Left ventricle myocardium inferior (tissue), 1 donor: Measurements from ENCODE around the gene CYP19A1. TPM values are rescaled to one million over a fixed set of nuclear protein-coding genes. Genes with fewer than 3 reads are reported as not detected.

Experiments used
- DNase-seq: peaks from one replicate; pipeline ENCODE4 v3.0.0-alpha.2; 2020
- H3K27ac ChIP-seq: fragments of 200-600 bp; replicated peaks from 2 replicates; pipeline ENCODE4 v1.8.0; 2021
- H3K27me3 ChIP-seq: fragments of 200-600 bp; 2 replicates; pipeline ENCODE4 v1.8.0; 2021; ENCODE audit warnings: low read depth
- H3K36me3 ChIP-seq: fragments of 200-600 bp; 2 replicates; pipeline ENCODE4 v1.8.0; 2021
- H3K4me1 ChIP-seq: fragments of 200-600 bp; 2 replicates; pipeline ENCODE4 v1.8.0; 2021
- H3K4me3 ChIP-seq: fragments of 200-600 bp; 2 replicates; pipeline ENCODE4 v1.8.0; 2021; ENCODE audit warnings: mild to moderate bottlenecking, moderate library complexity
- H3K9me3 ChIP-seq: fragments of 200-600 bp; replicated peaks from 2 replicates; pipeline ENCODE4 v1.8.0; 2021
- CTCF ChIP-seq: fragments of 200-600 bp; IDR thresholded peaks from 2 replicates; pipeline ENCODE4 v1.8.0; 2021; ENCODE audit warnings: antibody characterized with exemption, mild to moderate bottlenecking, borderline replicate concordance
- intact Hi-C: fragments of 100-400 bp; cut with micrococcal nuclease; formaldehyde crosslinking; loops from one replicate; pipeline ENCODE4 v1.11.0; 2022
- total RNA-seq: library from RNA; stranded (reverse); fragmentation: NEBNext Ultra II Directional; extraction: Animal tissue kit (Norgen Biotek cat#: 25700); gene quantifications from one replicate; pipeline ENCODE4 v1.2.1, GENCODE V29; 2021
- donor health status: DM: no; HTN: yes; CAD: no; lungs with severe emphysema.

CYP19A1 gene
- total RNA-seq, 1 donor from 2014 or later: 0.60 TPM

DNA sequence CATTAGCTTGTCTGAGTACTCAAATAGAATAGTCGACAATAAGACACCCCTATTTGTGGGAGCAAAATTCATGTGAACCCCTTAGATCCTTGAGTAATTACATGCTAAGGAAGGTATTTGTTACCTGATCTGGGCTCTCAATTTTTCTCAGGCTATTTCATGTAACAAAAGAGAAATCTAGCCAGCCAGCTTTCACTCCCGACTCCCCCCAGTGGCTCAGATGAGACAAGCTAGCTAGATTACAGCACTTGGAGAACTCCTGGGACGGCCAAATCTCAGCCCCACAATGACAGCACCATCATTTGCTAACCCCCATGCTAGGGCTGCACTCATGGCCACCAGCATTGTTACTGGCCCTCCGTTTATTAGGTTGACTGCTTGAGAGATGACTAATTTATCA lies 44.4 kb upstream of the CYP19A1 start:
- Histone ChIP-seq H3K27ac (no peak overlapping the region), H3K9me3 (no peaks in the 10 kb centered on the region), H3K4me3 (no peak overlapping the region), H3K4me1 (peaks cover 14% of the 10 kb centered on the region), H3K36me3 (no peaks in the 10 kb centered on the region), H3K27me3 (peaks cover 13% of the 10 kb centered on the region)
- DNase-seq: no peak
- intact Hi-C loops: loop anchor here (10.0 kb wide), 1 partner anchor 218 kb away; no protein-coding TSS in a partner anchor
- peak; percentile 54 for TF ChIP-seq CTCF

- Histone ChIP-seq H3K4me1 (peaks cover 14% of the 10 kb centered on the region), H3K36me3 (no peaks in the 10 kb centered on the region), H3K4me3 (peak overlapping the region; percentile 25), H3K9me3 (no peaks in the 10 kb centered on the region), H3K27ac (no peak overlapping the region), H3K27me3 (peaks cover 13% of the 10 kb centered on the region)
- intact Hi-C loops: loop anchor here (2.0 to 10.0 kb wide), 2 partner anchors 100 to 216 kb away; no protein-coding TSS in a partner anchor
- TF ChIP-seq CTCF: peak; percentile 96
- DNase-seq: no peak
These were observed 42.8 kb upstream of the CYP19A1 start for GRCh38 chr15:51380999-51381806.

GRCh38 chr15:51379390-51379789 lies 41.0 kb upstream of the CYP19A1 start:
- no peak for TF ChIP-seq CTCF
- intact Hi-C loops: loop anchor here (10.0 kb wide), 1 partner anchor 145 kb away; no protein-coding TSS in a partner anchor
- no peak overlapping the region for H3K27ac ChIP-seq

DNA sequence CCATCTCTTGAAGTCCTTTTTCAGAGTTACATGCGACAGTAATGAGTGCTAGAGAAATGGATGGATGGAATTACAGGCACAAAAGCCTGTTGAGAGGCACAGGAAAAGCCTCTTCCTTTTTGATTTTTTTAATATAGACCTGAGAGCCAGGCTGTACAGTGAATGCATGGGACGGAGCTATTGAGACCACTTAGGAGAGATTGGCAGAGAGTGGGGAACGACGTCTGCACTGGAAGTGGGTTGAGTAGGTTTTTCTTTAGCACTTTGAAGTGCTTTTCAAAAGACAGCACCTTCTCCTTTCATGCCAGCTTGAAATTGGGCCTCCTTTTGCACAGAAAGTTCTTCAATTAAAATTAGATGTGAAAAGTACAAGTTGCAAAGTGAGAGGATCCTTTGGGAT lies 40.0 kb upstream of the CYP19A1 start:
- Histone ChIP-seq H3K9me3 (no peaks in the 10 kb centered on the region), H3K4me3 (no peak overlapping the region), H3K27me3 (no peaks in the 10 kb centered on the region), H3K4me1 (peaks cover 14% of the 10 kb centered on the region), H3K36me3 (no peaks in the 10 kb centered on the region), H3K27ac (no peak overlapping the region)
- TF ChIP-seq CTCF: no peak
- no peak for DNase-seq
- intact Hi-C loops: loop anchor here (10.0 kb wide), 1 partner anchor 144 kb away; no protein-coding TSS in a partner anchor

More at GRCh38 chr15:51379390-51379789, 41.0 kb upstream of the CYP19A1 start:
- DNase-seq: no peak
- Histone ChIP-seq H3K27me3 (peaks cover 6% of the 10 kb centered on the region), H3K4me1 (peaks cover 14% of the 10 kb centered on the region), H3K36me3 (no peaks in the 10 kb centered on the region), H3K4me3 (no peak overlapping the region), H3K9me3 (no peaks in the 10 kb centered on the region)

DNA sequence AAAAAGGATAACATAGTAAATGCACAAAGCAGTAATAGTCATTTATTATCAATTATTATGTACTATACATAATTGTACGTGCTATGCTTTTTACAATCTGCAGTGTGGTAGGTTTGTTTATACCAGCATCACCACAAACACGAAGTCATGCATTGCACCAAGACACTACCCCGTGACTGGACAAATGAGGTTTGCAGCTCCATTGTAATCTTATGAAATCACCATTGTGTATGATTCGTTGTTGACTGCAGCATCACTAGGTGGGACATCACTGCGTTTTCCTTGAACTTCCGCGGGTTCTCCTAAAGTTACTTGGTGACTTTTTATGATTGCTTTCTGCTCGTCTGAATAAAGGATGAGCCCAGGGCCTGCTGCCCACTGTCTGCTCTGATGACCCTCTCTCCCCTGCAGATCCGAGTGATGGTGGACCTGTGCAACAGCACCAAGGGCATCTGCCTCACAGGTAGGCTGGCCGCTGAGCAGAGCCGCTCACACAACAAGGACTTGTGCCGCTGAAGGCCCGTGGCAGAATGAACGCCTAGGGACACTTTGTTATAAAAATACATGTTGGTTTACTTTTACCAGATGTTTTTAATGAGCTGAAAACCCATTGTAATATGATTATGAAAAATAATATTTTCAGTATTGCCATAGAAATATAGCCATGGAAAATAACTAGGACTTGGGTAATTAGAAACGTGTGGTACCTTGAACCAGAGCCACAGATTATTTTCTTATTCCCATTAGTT lies 38.8 kb upstream of the CYP19A1 start:
- DNase-seq: no peak
- H3K4me1 ChIP-seq: peaks cover 14% of the 10 kb centered on the region
- H3K9me3 ChIP-seq: no peaks in the 10 kb centered on the region
- no peaks in the 10 kb centered on the region for H3K36me3 ChIP-seq
- TF ChIP-seq CTCF: no peak
- no peaks in the 10 kb centered on the region for H3K27me3 ChIP-seq
- no peak overlapping the region for H3K27ac ChIP-seq
- intact Hi-C loops: loop anchor here (10.0 kb wide), 1 partner anchor 142 kb away; no protein-coding TSS in a partner anchor
- H3K4me3 ChIP-seq: no peak overlapping the region
